ENCODE measurements around the gene ATG9B. TPM values are rescaled to one million over a fixed set of nuclear protein-coding genes. Genes with fewer than 3 reads are reported as not detected.

ATG9B gene
- total RNA-seq, 4 donors from 2014 or later: 27.0 to 195 (median 122) TPM

DNA sequence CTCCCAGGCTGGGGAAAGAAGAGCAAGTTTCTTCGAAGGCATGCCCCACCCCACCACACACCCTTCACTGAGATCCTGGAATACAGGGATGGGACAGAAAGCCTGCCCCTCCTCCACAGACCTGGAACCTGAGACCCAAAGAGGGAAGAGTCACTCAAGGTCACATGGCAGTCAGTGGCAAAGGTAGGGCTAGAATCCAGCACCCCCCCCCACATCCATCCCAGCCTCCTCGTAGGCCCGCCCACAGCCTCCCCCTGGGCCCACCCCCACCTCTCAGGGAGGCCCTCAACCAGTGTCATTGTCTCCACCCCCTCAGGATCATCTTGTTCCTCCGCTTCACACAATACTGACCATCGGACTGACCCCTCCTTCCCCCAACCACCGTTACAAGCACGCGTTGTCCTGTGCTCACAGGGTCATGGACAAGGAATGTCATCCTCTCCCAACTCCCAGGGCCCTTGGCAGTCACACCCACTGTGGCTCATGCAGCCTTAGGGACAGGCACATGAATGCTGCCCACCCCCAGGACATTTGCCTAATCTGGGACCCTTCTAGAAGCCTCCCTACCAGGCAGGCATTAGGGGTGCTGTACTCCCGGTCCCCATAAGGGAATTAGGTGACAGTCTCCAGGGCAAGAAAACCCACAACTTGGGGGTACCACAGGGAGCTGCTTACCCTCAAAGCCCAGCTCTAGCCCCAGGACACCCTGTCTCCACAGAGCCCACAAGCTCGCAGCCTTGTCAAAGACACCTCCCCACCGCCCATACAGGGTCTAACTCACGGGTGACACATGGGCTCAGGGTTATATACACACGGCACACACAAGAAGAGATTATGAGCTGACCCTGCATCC, 47.5 kb downstream of the ATG9B start:
- no peaks in the 10 kb centered on the region for H3K9me3 ChIP-seq
- TF ChIP-seq EP300 (IDR thresholded peaks at IDR 0.05) (peak; percentile 56), POLR2AphosphoS5 (IDR thresholded peaks at IDR 0.05) (no peak), POLR2A (IDR thresholded peaks at IDR 0.05) (no peak)
- TF ChIP-seq, protein P1, sequence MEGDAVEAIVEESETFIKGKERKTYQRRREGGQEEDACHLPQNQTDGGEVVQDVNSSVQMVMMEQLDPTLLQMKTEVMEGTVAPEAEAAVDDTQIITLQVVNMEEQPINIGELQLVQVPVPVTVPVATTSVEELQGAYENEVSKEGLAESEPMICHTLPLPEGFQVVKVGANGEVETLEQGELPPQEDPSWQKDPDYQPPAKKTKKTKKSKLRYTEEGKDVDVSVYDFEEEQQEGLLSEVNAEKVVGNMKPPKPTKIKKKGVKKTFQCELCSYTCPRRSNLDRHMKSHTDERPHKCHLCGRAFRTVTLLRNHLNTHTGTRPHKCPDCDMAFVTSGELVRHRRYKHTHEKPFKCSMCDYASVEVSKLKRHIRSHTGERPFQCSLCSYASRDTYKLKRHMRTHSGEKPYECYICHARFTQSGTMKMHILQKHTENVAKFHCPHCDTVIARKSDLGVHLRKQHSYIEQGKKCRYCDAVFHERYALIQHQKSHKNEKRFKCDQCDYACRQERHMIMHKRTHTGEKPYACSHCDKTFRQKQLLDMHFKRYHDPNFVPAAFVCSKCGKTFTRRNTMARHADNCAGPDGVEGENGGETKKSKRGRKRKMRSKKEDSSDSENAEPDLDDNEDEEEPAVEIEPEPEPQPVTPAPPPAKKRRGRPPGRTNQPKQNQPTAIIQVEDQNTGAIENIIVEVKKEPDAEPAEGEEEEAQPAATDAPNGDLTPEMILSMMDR (IDR thresholded peaks at IDR 0.05): no peak
- WGBS: 38% methylated on average over 10 of the region's 13 CpGs
- H3K36me3 ChIP-seq: no peaks in the 10 kb centered on the region
- DNase-seq (ENCODE audit: low spot score in 2 of 2): no peak
- H3K4me1 ChIP-seq: peaks cover 41% of the 10 kb centered on the region
- H3K27me3 ChIP-seq: peaks cover 90% of the 10 kb centered on the region
- no peak overlapping the region for H3K4me3 ChIP-seq
- H3K27ac ChIP-seq: no peak overlapping the region

DNA sequence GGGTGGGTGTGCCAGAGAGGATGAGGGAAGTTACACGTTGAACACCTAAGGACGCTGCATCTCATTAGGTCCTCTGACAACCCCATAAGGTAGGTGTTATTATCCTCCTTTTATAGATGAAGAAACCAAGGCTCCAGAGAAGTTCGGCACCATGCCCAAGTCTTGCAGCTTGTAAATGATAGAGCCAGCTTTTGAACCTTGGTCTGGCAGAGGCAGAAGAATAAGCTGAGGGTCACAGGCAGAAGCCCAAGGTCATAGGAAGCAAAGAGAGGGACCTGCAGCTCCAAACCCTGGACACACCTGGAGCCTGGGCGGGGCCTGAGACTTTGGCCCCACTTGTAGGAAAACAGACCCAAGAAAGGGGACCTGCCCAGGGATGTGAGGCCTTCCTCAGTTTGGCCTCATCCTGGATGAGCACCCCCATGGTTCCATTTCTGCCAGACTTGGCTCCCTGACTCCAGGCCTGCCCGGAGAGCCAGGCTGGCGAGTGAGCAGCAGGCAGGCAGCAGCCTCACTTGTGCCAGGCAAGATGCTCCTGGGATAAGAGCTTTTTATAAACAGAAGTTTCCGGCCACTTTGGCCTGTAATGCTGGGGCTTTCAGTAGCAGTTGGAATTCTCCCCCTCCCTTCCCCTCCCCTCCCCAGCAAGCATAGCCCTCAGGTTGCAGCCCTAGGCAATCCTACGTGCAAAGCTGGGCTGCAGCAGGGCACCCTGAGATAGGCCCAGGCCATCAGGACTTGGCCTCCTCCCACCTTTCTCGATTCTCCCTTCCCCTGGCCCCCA, 48.6 kb downstream of the ATG9B start:
- Histone ChIP-seq H3K9me3 (no peaks in the 10 kb centered on the region), H3K4me3 (peak overlapping the region; percentile 49), H3K36me3 (no peaks in the 10 kb centered on the region), H3K27me3 (peaks cover 90% of the 10 kb centered on the region), H3K4me1 (peaks cover 41% of the 10 kb centered on the region), H3K27ac (no peak overlapping the region)
- no peak for DNase-seq (ENCODE audit: low spot score in 2 of 2)
- TF ChIP-seq, protein P1 (IDR thresholded peaks at IDR 0.05): no peak
- TF ChIP-seq POLR2A (IDR thresholded peaks at IDR 0.05) (no peak), POLR2AphosphoS5 (IDR thresholded peaks at IDR 0.05) (no peak)
- 76% methylated on average over 8 of the region's 9 CpGs for WGBS

- WGBS: under 1% methylated on average over 25 of the region's 89 CpGs
- TF ChIP-seq, protein P1 (IDR thresholded peaks at IDR 0.05): peak in 1 of 2 donors; percentile 11
- TF ChIP-seq EP300 (IDR thresholded peaks at IDR 0.05): no peak
- H3K27ac ChIP-seq: no peak overlapping the region
- peaks cover 41% of the 10 kb centered on the region for H3K4me1 ChIP-seq
- no peaks in the 10 kb centered on the region for H3K36me3 ChIP-seq
- H3K9me3 ChIP-seq: no peaks in the 10 kb centered on the region
- DNase-seq (ENCODE audit: low spot score in 2 of 2): no peak
- peak overlapping the region; percentile 49 for H3K4me3 ChIP-seq
- H3K27me3 ChIP-seq: peaks cover 86% of the 10 kb centered on the region
Measured at GRCh38 chr7:150974468-150975391, 49.6 kb downstream of the ATG9B start.

- peaks cover 77% of the 10 kb centered on the region for H3K27me3 ChIP-seq
- peak overlapping the region; percentile 49 for H3K4me3 ChIP-seq
- no peak for DNase-seq (ENCODE audit: low spot score in 2 of 2)
- TF ChIP-seq EP300 (IDR thresholded peaks at IDR 0.05): no peak
- TF ChIP-seq, protein P1 (IDR thresholded peaks at IDR 0.05): no peak
- no peak for TF ChIP-seq POLR2A (IDR thresholded peaks at IDR 0.05)
- TF ChIP-seq POLR2AphosphoS5 (IDR thresholded peaks at IDR 0.05): no peak
- H3K4me1 ChIP-seq: peaks cover 38% of the 10 kb centered on the region
- H3K36me3 ChIP-seq: no peaks in the 10 kb centered on the region
- H3K9me3 ChIP-seq: no peaks in the 10 kb centered on the region
- H3K27ac ChIP-seq: no peak overlapping the region
- WGBS: 20% methylated on average over 5 of the region's 27 CpGs
Measured at GRCh38 chr7:150973571-150974451, 50.5 kb downstream of the ATG9B start.

Data from suprapubic skin (tissue), 4 donors.